Endothelial cell (in vitro differentiated cells): ENCODE measurements around the gene DAPK2. TPM values are rescaled to one million over a fixed set of nuclear protein-coding genes. Genes with fewer than 3 reads are reported as not detected.

Source experiments
- DNase-seq: peaks from one replicate; pipeline ENCODE4 v3.0.0; 2021; ENCODE audit warnings: low spot score
- H3K27ac Mint-ChIP-seq: one replicate; pipeline ENCODE4 v1.8.0; 2021; ENCODE audit warnings: mixed read lengths, inconsistent platforms; ENCODE audit not compliant: unreplicated experiment
- H3K27me3 Mint-ChIP-seq: one replicate; pipeline ENCODE4 v1.8.0; 2021; ENCODE audit warnings: mild to moderate bottlenecking, moderate library complexity, mixed read lengths, inconsistent platforms; ENCODE audit not compliant: unreplicated experiment
- H3K36me3 Mint-ChIP-seq: one replicate; pipeline ENCODE4 v1.8.0; 2021; ENCODE audit warnings: mild to moderate bottlenecking, low read depth, mixed read lengths, inconsistent platforms; ENCODE audit not compliant: unreplicated experiment
- H3K4me1 Mint-ChIP-seq: one replicate; pipeline ENCODE4 v1.8.0; 2021; ENCODE audit warnings: mild to moderate bottlenecking, mixed read lengths, inconsistent platforms; ENCODE audit not compliant: unreplicated experiment
- H3K4me3 Mint-ChIP-seq: one replicate; pipeline ENCODE4 v1.8.0; 2021; ENCODE audit warnings: mild to moderate bottlenecking, mixed read lengths, inconsistent platforms; ENCODE audit not compliant: unreplicated experiment
- H3K9me3 Mint-ChIP-seq: one replicate; pipeline ENCODE4 v1.8.0; 2021; ENCODE audit warnings: mixed read lengths, inconsistent platforms; ENCODE audit not compliant: unreplicated experiment
- CTCF ChIP-seq: fragments of 200-600 bp; sonication (generic); IDR thresholded peaks from one replicate; pipeline ENCODE4 v1.5.0; 2021; ENCODE audit warnings: antibody characterized with exemption; ENCODE audit not compliant: unreplicated experiment
- total RNA-seq: library from RNA; stranded (reverse); fragmentation: NEBNext Ultra II Directional; extraction: Animal tissue kit (Norgen Biotek cat#: 25700); gene quantifications from one replicate; pipeline ENCODE4 v1.2.1, GENCODE V29; 2021; ENCODE audit not compliant: unreplicated experiment

Gene DAPK2
- total RNA-seq, 1 donor from 2014 or later: 10.0 TPM

- H3K27me3 Mint-ChIP-seq: peaks cover 2% of the 10 kb centered on the region
- no peak for TF ChIP-seq CTCF
- no peaks in the 10 kb centered on the region for H3K36me3 Mint-ChIP-seq
- H3K9me3 Mint-ChIP-seq: no peaks in the 10 kb centered on the region
- peaks cover 33% of the 10 kb centered on the region for H3K4me1 Mint-ChIP-seq
- no peak overlapping the region for H3K4me3 Mint-ChIP-seq
- no peak overlapping the region for H3K27ac Mint-ChIP-seq
- no peak for DNase-seq
Measured at GRCh38 chr15:63915209-63915872, 130.9 kb downstream of the DAPK2 start.

- Mint-ChIP-seq H3K9me3 (no peaks in the 10 kb centered on the region), H3K4me1 (peaks cover 34% of the 10 kb centered on the region), H3K27me3 (peaks cover 2% of the 10 kb centered on the region), H3K27ac (no peak overlapping the region), H3K36me3 (no peaks in the 10 kb centered on the region), H3K4me3 (no peak overlapping the region)
- no peak for TF ChIP-seq CTCF
- no peak for DNase-seq
Measured at GRCh38 chr15:63913786-63914315, 132.4 kb downstream of the DAPK2 start.

- Mint-ChIP-seq H3K4me1 (peaks cover 35% of the 10 kb centered on the region), H3K27me3 (peaks cover 2% of the 10 kb centered on the region), H3K4me3 (no peak overlapping the region), H3K36me3 (no peaks in the 10 kb centered on the region), H3K9me3 (no peaks in the 10 kb centered on the region), H3K27ac (no peak overlapping the region)
- no peak for DNase-seq
- no peak for TF ChIP-seq CTCF
Measured at GRCh38 chr15:63913336-63913735, 132.9 kb downstream of the DAPK2 start.

GRCh38 chr15:63912061-63912615, 134.1 kb downstream of the DAPK2 start:
- Mint-ChIP-seq H3K4me1 (peaks cover 26% of the 10 kb centered on the region), H3K27me3 (peaks cover 2% of the 10 kb centered on the region), H3K9me3 (no peaks in the 10 kb centered on the region), H3K27ac (no peak overlapping the region), H3K4me3 (no peak overlapping the region), H3K36me3 (no peaks in the 10 kb centered on the region)
- no peak for TF ChIP-seq CTCF
- DNase-seq: no peak

GRCh38 chr15:63911160-63911559, 135.1 kb downstream of the DAPK2 start:
- TF ChIP-seq CTCF: no peak
- peaks cover 25% of the 10 kb centered on the region for H3K4me1 Mint-ChIP-seq
- DNase-seq: no peak
- H3K9me3 Mint-ChIP-seq: no peaks in the 10 kb centered on the region
- no peaks in the 10 kb centered on the region for H3K27me3 Mint-ChIP-seq
- H3K4me3 Mint-ChIP-seq: no peak overlapping the region
- no peak overlapping the region for H3K27ac Mint-ChIP-seq
- no peaks in the 10 kb centered on the region for H3K36me3 Mint-ChIP-seq
